MM.1S (cell line): ENCODE measurements around the gene AGER.

Source experiments
- DNase-seq: peaks from one replicate; pipeline ENCODE4 v3.0.0-alpha.2; 2015
- H2AFZ ChIP-seq: fragments of 300-600 bp; sonication (generic); 2 replicates; pipeline ENCODE4 v1.6.0; 2016; ENCODE audit warnings: antibody characterized with exemption, low read length
- H3F3A ChIP-seq: fragments of 300-600 bp; sonication (generic); 2 replicates; pipeline ENCODE4 v1.6.1; 2016; ENCODE audit warnings: mild to moderate bottlenecking, antibody characterized with exemption, low read length, moderate library complexity, mixed read lengths; ENCODE audit not compliant: insufficient read depth
- H3K27ac ChIP-seq: fragments of 300-600 bp; sonication (generic); 2 replicates; pipeline ENCODE4 v1.5.1; 2016; ENCODE audit warnings: mild to moderate bottlenecking, low read length
- H3K27me3 ChIP-seq: fragments of 300-600 bp; sonication (generic); replicated peaks from 2 replicates; pipeline ENCODE4 v1.6.0; 2016; ENCODE audit warnings: low read length; ENCODE audit not compliant: insufficient read depth
- H3K36me3 ChIP-seq: fragments of 300-600 bp; sonication (generic); replicated peaks from 2 replicates; pipeline ENCODE4 v1.6.1; 2016; ENCODE audit warnings: mild to moderate bottlenecking, low read length, mixed read lengths; ENCODE audit not compliant: insufficient read depth
- H3K4me1 ChIP-seq: fragments of 300-600 bp; sonication (generic); 2 replicates; pipeline ENCODE4 v1.6.1; 2016; ENCODE audit warnings: low read length, mixed read lengths
- H3K4me2 ChIP-seq: fragments of 300-600 bp; sonication (generic); 2 replicates; pipeline ENCODE4 v1.6.0; 2016; ENCODE audit warnings: low read depth, low read length
- H3K4me3 ChIP-seq: fragments of 300-600 bp; sonication (generic); 2 replicates; pipeline ENCODE4 v1.5.1; 2016; ENCODE audit warnings: low read length, mixed read lengths
- H3K79me2 ChIP-seq: fragments of 300-600 bp; sonication (generic); 2 replicates; pipeline ENCODE4 v1.6.1; 2016; ENCODE audit warnings: mixed run types, low read length, mixed read lengths
- H3K9ac ChIP-seq: fragments of 300-600 bp; sonication (generic); 2 replicates; pipeline ENCODE4 v1.6.1; 2016; ENCODE audit warnings: low read length, mixed read lengths
- H3K9me2 ChIP-seq: fragments of 300-600 bp; sonication (generic); replicated peaks from 2 replicates; pipeline ENCODE4 v1.6.1; 2016; ENCODE audit warnings: mild to moderate bottlenecking, low read length, mixed read lengths; ENCODE audit not compliant: insufficient read depth
- H3K9me3 ChIP-seq: fragments of 300-600 bp; sonication (generic); replicated peaks from 2 replicates; pipeline ENCODE4 v1.6.1; 2016; ENCODE audit warnings: mild to moderate bottlenecking, low read length, mixed read lengths; ENCODE audit not compliant: insufficient read depth
- H4K20me1 ChIP-seq: fragments of 300-600 bp; sonication (generic); 2 replicates; pipeline ENCODE4 v1.6.1; 2016; ENCODE audit warnings: mild to moderate bottlenecking, low read length, moderate library complexity, mixed read lengths; ENCODE audit not compliant: insufficient read depth
- EZH2 ChIP-seq: fragments of 300-600 bp; sonication (generic); optimal IDR thresholded peaks from 2 replicates; pipeline ENCODE3; 2017; ENCODE audit warnings: low read depth, mild to moderate bottlenecking, antibody characterized with exemption, low read length, mixed read lengths
- EZH2phosphoT487 ChIP-seq: fragments of 300-600 bp; sonication (generic); IDR thresholded peaks from 2 replicates; pipeline ENCODE4 v1.6.1; 2018; ENCODE audit warnings: antibody characterized with exemption, low read length
- TF ChIP-seq, protein P1 (sequence below): fragments of 300-600 bp; sonication (generic); IDR thresholded peaks from 2 replicates; pipeline ENCODE4 v1.5.1; 2016; ENCODE audit warnings: antibody characterized with exemption, low read length, mixed read lengths

The AGER gene

DNA sequence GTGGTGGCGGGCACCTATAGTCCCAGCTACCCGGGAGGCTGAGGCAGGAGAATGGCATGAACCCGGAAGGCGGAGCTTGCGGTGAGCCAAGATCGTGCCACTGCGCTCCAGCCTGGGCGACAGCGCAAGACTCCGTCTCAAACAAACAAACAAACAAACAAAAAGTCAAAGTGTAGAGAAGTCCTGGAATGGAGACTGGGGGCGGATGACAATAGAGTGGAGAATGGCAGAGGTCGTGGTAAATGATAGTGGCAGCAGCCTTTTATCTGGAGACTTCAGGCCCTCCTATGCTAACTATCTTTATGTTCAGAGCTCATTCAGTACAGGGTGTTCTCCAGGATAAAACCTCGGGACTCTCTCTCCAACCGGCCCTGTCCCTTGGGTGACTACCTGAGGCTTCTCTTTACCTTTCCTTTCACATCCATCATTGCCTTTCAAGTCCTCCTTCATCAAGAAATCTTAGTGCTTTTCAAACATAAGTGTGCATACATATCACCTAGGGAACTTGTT is 52.6 kb downstream of the AGER start:
- Histone ChIP-seq H3K27ac (no peak overlapping the region), H3K9me3 (no peaks in the 10 kb centered on the region), H3F3A (no peaks in the 10 kb centered on the region), H3K4me3 (no peak overlapping the region), H3K79me2 (peaks cover 30% of the 10 kb centered on the region), H3K36me3 (no peaks in the 10 kb centered on the region), H3K27me3 (peaks cover 28% of the 10 kb centered on the region), H4K20me1 (no peaks in the 10 kb centered on the region), H3K9ac (no peak overlapping the region), H2AFZ (no peak overlapping the region), H3K4me1 (peaks cover 18% of the 10 kb centered on the region), H3K9me2 (no peaks in the 10 kb centered on the region), H3K4me2 (no peak overlapping the region)
- TF ChIP-seq EZH2 (no peak), EZH2phosphoT487 (no peak)
- TF ChIP-seq, protein P1, sequence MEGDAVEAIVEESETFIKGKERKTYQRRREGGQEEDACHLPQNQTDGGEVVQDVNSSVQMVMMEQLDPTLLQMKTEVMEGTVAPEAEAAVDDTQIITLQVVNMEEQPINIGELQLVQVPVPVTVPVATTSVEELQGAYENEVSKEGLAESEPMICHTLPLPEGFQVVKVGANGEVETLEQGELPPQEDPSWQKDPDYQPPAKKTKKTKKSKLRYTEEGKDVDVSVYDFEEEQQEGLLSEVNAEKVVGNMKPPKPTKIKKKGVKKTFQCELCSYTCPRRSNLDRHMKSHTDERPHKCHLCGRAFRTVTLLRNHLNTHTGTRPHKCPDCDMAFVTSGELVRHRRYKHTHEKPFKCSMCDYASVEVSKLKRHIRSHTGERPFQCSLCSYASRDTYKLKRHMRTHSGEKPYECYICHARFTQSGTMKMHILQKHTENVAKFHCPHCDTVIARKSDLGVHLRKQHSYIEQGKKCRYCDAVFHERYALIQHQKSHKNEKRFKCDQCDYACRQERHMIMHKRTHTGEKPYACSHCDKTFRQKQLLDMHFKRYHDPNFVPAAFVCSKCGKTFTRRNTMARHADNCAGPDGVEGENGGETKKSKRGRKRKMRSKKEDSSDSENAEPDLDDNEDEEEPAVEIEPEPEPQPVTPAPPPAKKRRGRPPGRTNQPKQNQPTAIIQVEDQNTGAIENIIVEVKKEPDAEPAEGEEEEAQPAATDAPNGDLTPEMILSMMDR: no peak
- no peak for DNase-seq
